T-cell (primary cell): ENCODE results near the gene IFT22. TPM values are rescaled to one million over a fixed set of nuclear protein-coding genes. Genes with fewer than 3 reads are reported as not detected.
A peak's percentile ranks its signal among the peaks of the same experiment; 100 is the strongest.
"Not testable (repeated sequence)": the region's sequence is repeated elsewhere in the genome, so short reads cannot be mapped to it uniquely, and the experiment has no call there.

ENCODE experiments used
- ATAC-seq, 4 experiments: fragments of 200-7000 bp in 3 of 4; fragments of 150-1000 bp in 1 of 4; cut with Tn5 transposase; replicated peaks in 1 of 4; 1 replicate in 3 of 4; 2 replicates in 1 of 4; pipeline ENCODE4 v1.10.0; 2021; ENCODE audit warnings: moderate library complexity in 3 of 4, mild to moderate bottlenecking in 2 of 4, moderate number of reproducible peaks in 1 of 4
- CTCF ChIA-PET, 2 donors: fragments of 300-600 bp; sonication (Branson Sonifier 250); formaldehyde crosslinking; loops; one replicate each; lab custom pipeline; 2022; ENCODE audit warnings: antibody characterized with exemption in 2 of 2; lab: Charles Lee
- POLR2A ChIA-PET, 2 donors: fragments of 300-600 bp; sonication (Branson Sonifier 250); formaldehyde crosslinking; loops; one replicate each; lab custom pipeline; 2022; ENCODE audit warnings: antibody characterized with exemption in 2 of 2; lab: Charles Lee
- DNase-seq, 35 experiments: peaks; one replicate each; pipeline versions ENCODE4 v3.0.0 to v3.0.0-alpha.2; 2013 to 2023
- H3K27ac ChIP-seq: one replicate; pipeline ENCODE4 v1.5.1; 2013; ENCODE audit warnings: low read length
- H3K27me3 ChIP-seq, 2 experiments: replicated peaks in 1 of 2; 1 replicate in 1 of 2; 2 replicates in 1 of 2; pipeline versions ENCODE4 v1.6.1 to v1.7.0; 2013; ENCODE audit warnings: low read length in 1 of 2, mixed read lengths in 1 of 2; ENCODE audit not compliant: control insufficient read depth in 2 of 2, insufficient read depth in 2 of 2; ENCODE audit errors: extremely low read depth in 1 of 2
- H3K36me3 ChIP-seq, 2 donors: 1 replicate in 1 of 2; 2 replicates in 1 of 2; pipeline versions ENCODE4 v1.6.1 to v1.7.0; 2013; ENCODE audit warnings: low read length in 1 of 2; ENCODE audit not compliant: control insufficient read depth in 2 of 2, insufficient read depth in 1 of 2; ENCODE audit errors: extremely low read depth in 1 of 2
- H3K4me1 ChIP-seq, 2 experiments: 1 replicate in 1 of 2; 2 replicates in 1 of 2; pipeline versions ENCODE4 v1.6.1 to v1.7.0; 2013; ENCODE audit warnings: low read length in 2 of 2, mixed read lengths in 1 of 2; ENCODE audit not compliant: insufficient read depth in 2 of 2, control insufficient read depth in 1 of 2; ENCODE audit errors: extremely low read depth in 1 of 2
- H3K4me3 ChIP-seq, 2 donors: 1 replicate in 1 of 2; 2 replicates in 1 of 2; pipeline versions ENCODE4 v1.5.1 to v1.7.0; 2013; ENCODE audit warnings: mild to moderate bottlenecking in 2 of 2, low read length in 1 of 2, moderate library complexity in 1 of 2; ENCODE audit not compliant: control insufficient read depth in 1 of 2; ENCODE audit errors: extremely low read depth in 1 of 2
- H3K9me3 ChIP-seq: 2 replicates; pipeline ENCODE4 v1.7.0; 2013
- H3K27ac Mint-ChIP-seq, 2 donors: one replicate each; pipeline ENCODE4 v1.8.0; 2020 to 2021; ENCODE audit warnings: mild to moderate bottlenecking in 2 of 2, mixed read lengths in 2 of 2
- H3K27me3 Mint-ChIP-seq, 2 donors: one replicate each; pipeline ENCODE4 v1.8.0; 2021 to 2022; ENCODE audit warnings: mixed read lengths in 2 of 2
- H3K36me3 Mint-ChIP-seq: one replicate; pipeline ENCODE4 v1.8.0; 2021; ENCODE audit warnings: mixed read lengths
- H3K4me1 Mint-ChIP-seq, 3 donors: one replicate each; pipeline ENCODE4 v1.8.0; 2020 to 2022; ENCODE audit warnings: mixed read lengths in 3 of 3, mild to moderate bottlenecking in 1 of 3
- H3K4me3 Mint-ChIP-seq, 3 donors: one replicate each; pipeline ENCODE4 v1.8.0; 2020 to 2022; ENCODE audit warnings: mild to moderate bottlenecking in 3 of 3, mixed read lengths in 3 of 3, moderate library complexity in 3 of 3
- H3K9me3 Mint-ChIP-seq, 3 donors: one replicate each; pipeline ENCODE4 v1.8.0; 2020 to 2022; ENCODE audit warnings: mixed read lengths in 3 of 3
- WGBS: methylation state at CpG from one replicate; pipeline ENCODE4 v1.1.5; 2013; ENCODE audit warnings: missing lambda C conversion rate; ENCODE audit not compliant: insufficient coverage; 5-methylcytosine and 5-hydroxymethylcytosine counted together
- total RNA-seq, 35 experiments: library from RNA in 6 of 35; stranded (reverse) in 6 of 35; fragments of 120-200 nt in 1 of 35; gene quantifications; one replicate each; pipeline versions ENCODE4 v1.2.1 to v1.2.4 and lab custom pipeline; 2013 to 2026

IFT22 gene
- total RNA-seq, 5 donors from 2014 or later (not counting 1 experiment from before 2014, with no cell fraction given): 1.4 to 6.5 (median 4.6) TPM

GRCh38 chr7:101294039-101294831 is 27.4 kb downstream of the IFT22 start:
- WGBS: 74% methylated on average over 5 of the region's 12 CpGs
- no peaks in the 10 kb centered on the region for H3K36me3 ChIP-seq
- CTCF ChIA-PET: interaction anchor here in 1 of 2 donors (0.6 kb wide), 2 partner anchors 20 to 225 kb away, joined by 3 to 4 read pairs; no protein-coding TSS in a partner anchor
- Mint-ChIP-seq H3K9me3 (no peaks in the 10 kb centered on the region), H3K4me1 (peaks cover 6 to 13% (median 12%) of the 10 kb centered on the region in 3 donors), H3K4me3 (no peak overlapping the region), H3K27me3 (peaks cover 48 to 71% of the 10 kb centered on the region in 2 donors), H3K36me3 (no peaks in the 10 kb centered on the region), H3K27ac (no peak overlapping the region)
- no peak overlapping the region for H3K27ac ChIP-seq
- H3K9me3 ChIP-seq: no peaks in the 10 kb centered on the region
- ATAC-seq (no peak), DNase-seq (no peak)
- peaks cover 6 to 78% of the 10 kb centered on the region in 2 experiments for H3K27me3 ChIP-seq
- POLR2A ChIA-PET: interaction anchor here (0.6 kb wide), 2 partner anchors 142 to 156 kb away, joined by 4 to 5 read pairs; no protein-coding TSS in a partner anchor
- H3K4me3 ChIP-seq: no peak overlapping the region
- H3K4me1 ChIP-seq: peaks cover 0 to 8% of the 10 kb centered on the region in 2 experiments

- H3K36me3 ChIP-seq, H3K4me1 ChIP-seq, H3K4me3 ChIP-seq, H3K27ac Mint-ChIP-seq, H3K9me3 ChIP-seq, H3K27ac ChIP-seq, H3K4me3 Mint-ChIP-seq, DNase-seq, H3K9me3 Mint-ChIP-seq, H3K36me3 Mint-ChIP-seq, ATAC-seq: not testable (repeated sequence)
- WGBS: 58% methylated on average over 5 of the region's 16 CpGs
- H3K27me3 ChIP-seq: peaks cover 6 to 69% of the 10 kb centered on the region in 2 experiments
- H3K4me1 Mint-ChIP-seq: peaks cover 6 to 13% (median 11%) of the 10 kb centered on the region in 3 donors
- H3K27me3 Mint-ChIP-seq: peaks cover 45 to 67% of the 10 kb centered on the region in 2 donors
- ChIA-PET POLR2A (interaction anchor here (0.6 kb wide), 2 partner anchors 141 to 155 kb away, joined by 4 to 5 read pairs; no protein-coding TSS in a partner anchor), CTCF (interaction anchor here (0.6 to 0.8 kb wide), 7 partner anchors 10 to 1651 kb away, joined by 3 to 11 read pairs (median 4); no protein-coding TSS in a partner anchor)
Measured at GRCh38 chr7:101293069-101294021, 28.3 kb downstream of the IFT22 start.

GRCh38 chr7:101292566-101292965 is 29.0 kb downstream of the IFT22 start:
- peaks cover 6 to 13% (median 11%) of the 10 kb centered on the region in 3 donors for H3K4me1 Mint-ChIP-seq

GRCh38 chr7:101290186-101291037 is 31.2 kb downstream of the IFT22 start:
- POLR2A ChIA-PET: interaction anchor here in 1 of 2 donors (0.5 kb wide), 1 partner anchor 9 kb away, joined by 3 read pairs; no protein-coding TSS in a partner anchor
- H3K4me3 ChIP-seq, H3K4me3 Mint-ChIP-seq, H3K27ac Mint-ChIP-seq, H3K4me1 ChIP-seq, H3K9me3 Mint-ChIP-seq, H3K27ac ChIP-seq, H3K9me3 ChIP-seq, H3K36me3 ChIP-seq, H3K36me3 Mint-ChIP-seq: not testable (repeated sequence)
- CTCF ChIA-PET: interaction anchor here (0.6 to 1.8 kb wide), 6 partner anchors 98 to 1138 kb away, joined by 3 to 13 read pairs (median 6); no protein-coding TSS in a partner anchor
- peak in 33 of 35 experiments; percentile 6 to 65 (median 51) for DNase-seq
- H3K27me3 Mint-ChIP-seq: peaks cover 31 to 46% of the 10 kb centered on the region in 2 donors
- H3K4me1 Mint-ChIP-seq: peaks cover 6 to 15% (median 14%) of the 10 kb centered on the region in 3 donors
- peaks cover 0 to 48% of the 10 kb centered on the region in 2 experiments for H3K27me3 ChIP-seq
- 31% methylated on average over 12 of the region's 18 CpGs for WGBS
- ATAC-seq: peak; percentile 68 to 81 (median 75)

More at GRCh38 chr7:101292566-101292965, 29.0 kb downstream of the IFT22 start:
- CTCF ChIA-PET: interaction anchor here (0.6 to 0.8 kb wide), 5 partner anchors 10 to 1650 kb away, joined by 3 to 11 read pairs (median 6); no protein-coding TSS in a partner anchor
- H3K36me3 ChIP-seq, H3K27ac Mint-ChIP-seq, H3K4me3 ChIP-seq, H3K9me3 Mint-ChIP-seq, H3K9me3 ChIP-seq, H3K4me1 ChIP-seq, H3K4me3 Mint-ChIP-seq, H3K27ac ChIP-seq, POLR2A ChIA-PET, DNase-seq, ATAC-seq, H3K36me3 Mint-ChIP-seq: not testable (repeated sequence)
- WGBS: no CpG with 5 or more reads among the region's 5 CpGs
- H3K27me3 ChIP-seq: peaks cover 0 to 61% of the 10 kb centered on the region in 2 experiments
- H3K27me3 Mint-ChIP-seq: peaks cover 40 to 63% of the 10 kb centered on the region in 2 donors

- H3K27me3 ChIP-seq: peaks cover 0 to 43% of the 10 kb centered on the region in 2 experiments
- POLR2A ChIA-PET, H3K27ac Mint-ChIP-seq, H3K4me1 ChIP-seq, H3K27ac ChIP-seq, H3K4me3 Mint-ChIP-seq, H3K9me3 Mint-ChIP-seq, H3K4me3 ChIP-seq, H3K36me3 Mint-ChIP-seq, H3K36me3 ChIP-seq, H3K9me3 ChIP-seq: not testable (repeated sequence)
- WGBS: 94% methylated on average over 2 of the region's 4 CpGs
- Mint-ChIP-seq H3K4me1 (peaks cover 6 to 15% (median 14%) of the 10 kb centered on the region in 3 donors), H3K27me3 (peaks cover 27 to 40% of the 10 kb centered on the region in 2 donors)
- DNase-seq: peak in 1 of 35 experiments; percentile 8
- CTCF ChIA-PET: interaction anchor here (0.6 to 1.8 kb wide), 4 partner anchors 97 to 735 kb away, joined by 5 to 13 read pairs (median 8); no protein-coding TSS in a partner anchor
- ATAC-seq: peak in 3 of 4 experiments; percentile 16 to 31 (median 26)
Measured at GRCh38 chr7:101289687-101290086, 31.9 kb downstream of the IFT22 start.
